Stimulated activated naive CD8-positive, alpha-beta T cell treated with anti-CD3 and anti-CD28 coated beads, Interleukin-15, amount 100 ng/mL, for 72 hours (primary cell): ENCODE measurements around the gene PIN1.
"Not testable (repeated sequence)": the region's sequence is repeated elsewhere in the genome, so short reads cannot be mapped to it uniquely, and the experiment has no call there.

ENCODE experiments used
- ATAC-seq: fragments of 150-1000 bp; cut with Tn5 transposase; 2 replicates; pipeline ENCODE4 v1.10.0; 2021; ENCODE audit warnings: mild to moderate bottlenecking, moderate library complexity
- DNase-seq, 2 donors: peaks; one replicate each; pipeline ENCODE4 v3.0.0; 2021 to 2022
- H3K27ac Mint-ChIP-seq, 2 donors: one replicate each; pipeline ENCODE4 v1.8.0; 2022; ENCODE audit warnings: mild to moderate bottlenecking in 2 of 2, mixed read lengths in 2 of 2, moderate library complexity in 2 of 2
- H3K27me3 Mint-ChIP-seq: one replicate; pipeline ENCODE4 v1.8.0; 2022; ENCODE audit warnings: mixed read lengths
- H3K4me1 Mint-ChIP-seq: one replicate; pipeline ENCODE4 v1.8.0; 2022; ENCODE audit warnings: mild to moderate bottlenecking, mixed read lengths
- H3K4me3 Mint-ChIP-seq, 2 donors: one replicate each; pipeline ENCODE4 v1.8.0; 2022; ENCODE audit warnings: mild to moderate bottlenecking in 2 of 2, mixed read lengths in 2 of 2, moderate library complexity in 1 of 2
- H3K9me3 Mint-ChIP-seq, 2 donors: one replicate each; pipeline ENCODE4 v1.8.0; 2022; ENCODE audit warnings: mixed read lengths in 2 of 2

Gene PIN1

GRCh38 chr19:9834726-9835506 lies at the start of gene PIN1:
TSS of gene PIN1 (plus strand) at chr19:9835318. CDS start at chr19:9835345, 27 bp downstream.
- DNase-seq: peak; percentile 99
- H3K27me3 Mint-ChIP-seq: no peaks in the 10 kb centered on the region
- no peaks in the 10 kb centered on the region for H3K9me3 Mint-ChIP-seq
- ATAC-seq: peak; percentile 99
- peak within 1 kb of the TSS; percentile 87 to 91 for H3K4me3 Mint-ChIP-seq
- peaks cover 35% of the 10 kb centered on the region for H3K4me1 Mint-ChIP-seq
- H3K27ac Mint-ChIP-seq: peak within 1 kb of the TSS; percentile 88 to 89

GRCh38 chr19:9785367-9786331 lies 49.5 kb upstream of the PIN1 start:
- peak overlapping the region; percentile 89 to 98 for H3K27ac Mint-ChIP-seq
- H3K9me3 Mint-ChIP-seq: no peaks in the 10 kb centered on the region
- peaks cover 46% of the 10 kb centered on the region for H3K4me1 Mint-ChIP-seq
- DNase-seq (peak; percentile 96), ATAC-seq (peak; percentile 86)
- no peaks in the 10 kb centered on the region for H3K27me3 Mint-ChIP-seq
- peak overlapping the region; percentile 88 to 98 for H3K4me3 Mint-ChIP-seq

- ATAC-seq: no peak
- peak overlapping the region in 1 of 2 donors; percentile 89 for H3K27ac Mint-ChIP-seq
- H3K9me3 Mint-ChIP-seq: no peaks in the 10 kb centered on the region
- no peaks in the 10 kb centered on the region for H3K27me3 Mint-ChIP-seq
- H3K4me1 Mint-ChIP-seq: peaks cover 52% of the 10 kb centered on the region
- DNase-seq: no peak
- H3K4me3 Mint-ChIP-seq: peak overlapping the region; percentile 88 to 98
These were observed 48.8 kb upstream of the PIN1 start for GRCh38 chr19:9786342-9786741.

GRCh38 chr19:9786819-9787218 lies 48.3 kb upstream of the PIN1 start:
- no peak for DNase-seq
- no peak for ATAC-seq
- H3K4me1 Mint-ChIP-seq: peaks cover 57% of the 10 kb centered on the region
- H3K4me3 Mint-ChIP-seq: peak overlapping the region; percentile 75 to 83
- H3K9me3 Mint-ChIP-seq: no peaks in the 10 kb centered on the region
- H3K27ac Mint-ChIP-seq: no peak overlapping the region
- no peaks in the 10 kb centered on the region for H3K27me3 Mint-ChIP-seq

GRCh38 chr19:9788604-9789003 lies 46.5 kb upstream of the PIN1 start:
- not testable (repeated sequence) for H3K27me3 Mint-ChIP-seq, H3K27ac Mint-ChIP-seq, H3K9me3 Mint-ChIP-seq, DNase-seq, ATAC-seq, H3K4me3 Mint-ChIP-seq
- peaks cover 55% of the 10 kb centered on the region for H3K4me1 Mint-ChIP-seq

GRCh38 chr19:9789066-9789465 lies 46.1 kb upstream of the PIN1 start:
- Mint-ChIP-seq H3K27me3 (no peaks in the 10 kb centered on the region), H3K9me3 (peaks cover 0 to 7% of the 10 kb centered on the region in 2 donors), H3K4me3 (no peak overlapping the region), H3K4me1 (peaks cover 53% of the 10 kb centered on the region), H3K27ac (no peak overlapping the region)
- ATAC-seq: no peak
- DNase-seq: no peak

- not testable (repeated sequence) for H3K27ac Mint-ChIP-seq, DNase-seq, H3K9me3 Mint-ChIP-seq, ATAC-seq, H3K4me3 Mint-ChIP-seq, H3K27me3 Mint-ChIP-seq
- H3K4me1 Mint-ChIP-seq: peaks cover 48% of the 10 kb centered on the region
These were observed 45.5 kb upstream of the PIN1 start for GRCh38 chr19:9789579-9789978.

GRCh38 chr19:9791073-9791367 lies 44.1 kb upstream of the PIN1 start:
- not testable (repeated sequence) for ATAC-seq, H3K27me3 Mint-ChIP-seq, H3K9me3 Mint-ChIP-seq, DNase-seq, H3K27ac Mint-ChIP-seq
- H3K4me1 Mint-ChIP-seq: peaks cover 40% of the 10 kb centered on the region
- peak overlapping the region; percentile 92 to 98 for H3K4me3 Mint-ChIP-seq

- Mint-ChIP-seq H3K27ac (peak overlapping the region; percentile 89 to 96), H3K9me3 (peaks cover 0 to 7% of the 10 kb centered on the region in 2 donors), H3K4me1 (peaks cover 40% of the 10 kb centered on the region), H3K4me3 (peak overlapping the region; percentile 92 to 98), H3K27me3 (no peaks in the 10 kb centered on the region)
- peak; percentile 87 to 89 for DNase-seq
- peak; percentile 74 for ATAC-seq
These were observed 43.4 kb upstream of the PIN1 start for GRCh38 chr19:9791552-9792205.

GRCh38 chr19:9792206-9793070 lies 42.7 kb upstream of the PIN1 start:
- peak overlapping the region; percentile 92 to 98 for H3K4me3 Mint-ChIP-seq
- ATAC-seq: peak; percentile 67

GRCh38 chr19:9793071-9793591 lies 42.0 kb upstream of the PIN1 start:
- no peak for DNase-seq
- H3K4me3 Mint-ChIP-seq: peak overlapping the region; percentile 92 to 98
- ATAC-seq: peak; percentile 31

More at GRCh38 chr19:9792206-9793070, 42.7 kb upstream of the PIN1 start:
- Mint-ChIP-seq H3K27ac (peak overlapping the region; percentile 89 to 96), H3K4me1 (peaks cover 39% of the 10 kb centered on the region), H3K27me3 (no peaks in the 10 kb centered on the region), H3K9me3 (peaks cover 0 to 7% of the 10 kb centered on the region in 2 donors)
- DNase-seq: peak; percentile 87 to 89

GRCh38 chr19:9796113-9796773 lies 38.9 kb upstream of the PIN1 start:
- peak; percentile 73 for ATAC-seq
- H3K9me3 Mint-ChIP-seq: peaks cover 0 to 7% of the 10 kb centered on the region in 2 donors
- peak; percentile 78 to 88 for DNase-seq
- H3K4me3 Mint-ChIP-seq: no peak overlapping the region
- peak overlapping the region; percentile 50 to 54 for H3K27ac Mint-ChIP-seq
- H3K4me1 Mint-ChIP-seq: peaks cover 24% of the 10 kb centered on the region
- no peaks in the 10 kb centered on the region for H3K27me3 Mint-ChIP-seq

More at GRCh38 chr19:9793071-9793591, 42.0 kb upstream of the PIN1 start:
- Mint-ChIP-seq H3K4me1 (peaks cover 39% of the 10 kb centered on the region), H3K27ac (peak overlapping the region; percentile 83 to 87), H3K9me3 (peaks cover 0 to 7% of the 10 kb centered on the region in 2 donors), H3K27me3 (no peaks in the 10 kb centered on the region)

- no peaks in the 10 kb centered on the region for H3K27me3 Mint-ChIP-seq
- peaks cover 0 to 7% of the 10 kb centered on the region in 2 donors for H3K9me3 Mint-ChIP-seq
- H3K4me3 Mint-ChIP-seq: no peak overlapping the region
- peaks cover 18% of the 10 kb centered on the region for H3K4me1 Mint-ChIP-seq
- DNase-seq (no peak), ATAC-seq (no peak)
- peak overlapping the region; percentile 15 to 89 for H3K27ac Mint-ChIP-seq
These were observed 37.2 kb upstream of the PIN1 start for GRCh38 chr19:9797871-9798270.

GRCh38 chr19:9799162-9799561 lies 36.0 kb upstream of the PIN1 start:
- Mint-ChIP-seq H3K4me1 (peaks cover 9% of the 10 kb centered on the region), H3K4me3 (no peak overlapping the region), H3K9me3 (no peaks in the 10 kb centered on the region), H3K27ac (peak overlapping the region in 1 of 2 donors; percentile 75), H3K27me3 (no peaks in the 10 kb centered on the region)
- ATAC-seq (no peak), DNase-seq (no peak)
